Endothelial cell of umbilical vein (primary cell): Measurements from ENCODE around the gene RNLS. TPM values are rescaled to one million over a fixed set of nuclear protein-coding genes. Genes with fewer than 3 reads are reported as not detected.

Experiments
- BruUV-seq: library from RNA; stranded (reverse); fragments of 400-500 nt; replicated peaks from 2 replicates; lab custom pipeline; 2021; lab: Mats Ljungman, UMichigan
- CTCF ChIA-PET: fragments of 300-600, 350-600 bp; sonication (Branson Sonifier 250); formaldehyde crosslinking; loops from one replicate; lab custom pipeline; 2021; ENCODE audit warnings: antibody characterized with exemption, inconsistent platforms; lab: Charles Lee
- POLR2A ChIA-PET: fragments of 300-600, 350-600 bp; sonication (Branson Sonifier 250); formaldehyde crosslinking; loops from one replicate; lab custom pipeline; 2021; ENCODE audit warnings: antibody characterized with exemption, inconsistent platforms; lab: Charles Lee
- DNase-seq: peaks from one replicate; pipeline ENCODE4 v3.0.0-alpha.2; 2011; ENCODE audit warnings: low read depth, low spot score
- FAIRE-seq: peaks from 2 replicates; lab custom pipeline; 2011; peaks lifted over from hg19 to GRCh38; lab: Jason Lieb, UNC
- H2AFZ ChIP-seq: 2 replicates; pipeline ENCODE4 v1.6.0; 2012; ENCODE audit warnings: low read depth, low read length, control low read depth, inconsistent platforms
- H3K27ac ChIP-seq: 2 replicates; pipeline ENCODE4 v1.5.1; 2011; ENCODE audit warnings: low read depth, mild to moderate bottlenecking, control low read depth, low read length, moderate library complexity; ENCODE audit not compliant: insufficient read depth
- H3K27me3 ChIP-seq, 2 experiments: 2 replicates each; pipeline versions ENCODE4 v1.6.0 to v1.6.1; 2011; ENCODE audit warnings: low read length in 2 of 2, mixed read lengths in 1 of 2; ENCODE audit not compliant: control insufficient read depth in 2 of 2, insufficient read depth in 2 of 2
- H3K36me3 ChIP-seq, 2 experiments: 2 replicates in 1 of 2; 3 replicates in 1 of 2; pipeline ENCODE4 v1.5.1; 2011; ENCODE audit warnings: low read length in 2 of 2, mild to moderate bottlenecking in 1 of 2, moderate library complexity in 1 of 2; ENCODE audit not compliant: control insufficient read depth in 2 of 2, insufficient read depth in 2 of 2; ENCODE audit errors: extremely low read depth in 1 of 2
- H3K4me1 ChIP-seq: 3 replicates; pipeline ENCODE4 v1.5.1; 2011; ENCODE audit warnings: mild to moderate bottlenecking, low read length; ENCODE audit not compliant: control insufficient read depth, insufficient read depth; ENCODE audit errors: extremely low read depth
- H3K4me2 ChIP-seq: 2 replicates; pipeline ENCODE4 v1.6.1; 2011; ENCODE audit warnings: low read length, control low read depth, mixed read lengths; ENCODE audit not compliant: insufficient read depth
- H3K4me3 ChIP-seq, 3 experiments: fragments of 200-600 bp in 1 of 3; sonication (generic), shearing (Covaris generic) in 1 of 3; replicated peaks in 1 of 3; 2 replicates each; pipeline ENCODE4 v1.5.1; 2011 to 2016; ENCODE audit warnings: control low read depth in 3 of 3, low read length in 3 of 3, mild to moderate bottlenecking in 2 of 3, inconsistent platforms in 1 of 3, low read depth in 1 of 3, moderate library complexity in 1 of 3; ENCODE audit not compliant: insufficient read depth in 1 of 3
- H3K79me2 ChIP-seq: 2 replicates; pipeline ENCODE4 v1.6.0; 2012; ENCODE audit warnings: low read length, inconsistent platforms; ENCODE audit not compliant: control insufficient read depth, insufficient read depth
- H3K9ac ChIP-seq: replicated peaks from 2 replicates; pipeline ENCODE3; 2011; ENCODE audit warnings: low read length, control low read depth; ENCODE audit not compliant: insufficient read depth; ENCODE audit errors: extremely low read depth
- H3K9me1 ChIP-seq: replicated peaks from 3 replicates; pipeline ENCODE4 v1.6.0; 2011; ENCODE audit warnings: mild to moderate bottlenecking, low read length; ENCODE audit not compliant: control insufficient read depth, insufficient read depth; ENCODE audit errors: extremely low read depth
- H3K9me3 ChIP-seq: replicated peaks from 2 replicates; pipeline ENCODE4 v1.5.1; 2012; ENCODE audit warnings: low read length, inconsistent platforms; ENCODE audit not compliant: control insufficient read depth, insufficient read depth
- H4K20me1 ChIP-seq: replicated peaks from 2 replicates; pipeline ENCODE3; 2011; ENCODE audit warnings: mild to moderate bottlenecking, low read length; ENCODE audit not compliant: control insufficient read depth, insufficient read depth; ENCODE audit errors: extremely low read depth
- CTCF ChIP-seq, 2 donors: IDR thresholded peaks; 1 replicate in 1 of 2; 2 replicates in 1 of 2; pipeline ENCODE4 v1.5.1; 2011; ENCODE audit warnings: low read length in 2 of 2, mild to moderate bottlenecking in 2 of 2, moderate library complexity in 2 of 2, control low read depth in 1 of 2, inconsistent platforms in 1 of 2, low read depth in 1 of 2; ENCODE audit not compliant: insufficient read depth in 1 of 2; ENCODE audit errors: extremely low read depth in 1 of 2
- EZH2 ChIP-seq: IDR thresholded peaks from 2 replicates; pipeline ENCODE4 v1.6.1; 2012; ENCODE audit warnings: borderline replicate concordance, low read depth, mild to moderate bottlenecking, moderate library complexity, low read length, inconsistent platforms; ENCODE audit not compliant: severe bottlenecking
- FOS ChIP-seq: IDR thresholded peaks from 2 replicates; pipeline ENCODE4 v1.6.1; 2011; ENCODE audit warnings: mild to moderate bottlenecking, low read length, moderate library complexity, borderline replicate concordance; ENCODE audit not compliant: insufficient read depth
- GATA2 ChIP-seq: IDR thresholded peaks from 2 replicates; pipeline ENCODE4 v1.7.0; 2011; ENCODE audit warnings: low read depth, mild to moderate bottlenecking, moderate library complexity, mixed read lengths, low read length; ENCODE audit not compliant: insufficient read length, insufficient read depth
- JUN ChIP-seq: IDR thresholded peaks from 2 replicates; pipeline ENCODE4 v1.6.1; 2011; ENCODE audit warnings: borderline replicate concordance, low read depth; ENCODE audit not compliant: insufficient read length, insufficient read depth
- MAX ChIP-seq: IDR thresholded peaks from 2 replicates; pipeline ENCODE4 v1.6.1; 2011; ENCODE audit not compliant: insufficient read depth, insufficient read length
- MYC ChIP-seq: IDR thresholded peaks from one replicate; pipeline ENCODE4 v1.6.1; 2011; ENCODE audit warnings: mild to moderate bottlenecking, low read depth, low read length
- POLR2A ChIP-seq: IDR thresholded peaks from 2 replicates; pipeline ENCODE4 v1.6.1; 2012; ENCODE audit warnings: low read depth, mild to moderate bottlenecking, control low read depth, low read length
- POLR2AphosphoS5 ChIP-seq: IDR thresholded peaks from 2 replicates; pipeline ENCODE4 v1.6.1; 2012; ENCODE audit warnings: low read depth, mild to moderate bottlenecking, control low read depth, low read length, moderate library complexity; ENCODE audit not compliant: insufficient read depth
- dilution Hi-C: fragments of 300-500 bp; cut with MboI; formaldehyde crosslinking; loops from one replicate; pipeline ENCODE4 v1.15.0; 2019; ENCODE audit warnings: low sequenced_read_pairs; ENCODE audit not compliant: extremely low pct_ligation_motif_present
- intact Hi-C: fragments of 100-400 bp; cut with micrococcal nuclease; formaldehyde crosslinking; loops from one replicate; pipeline ENCODE4 v1.10.0; 2022
- polyA plus RNA-seq, 4 experiments: library from polyadenylated mRNA; depleted of rRNA in 3 of 4; stranded (reverse) in 3 of 4; unstranded in 1 of 4; fragments of >200 nt; gene quantifications; 2 replicates each; pipeline versions ENCODE4 v1.2.1 to v1.2.3, GENCODE V29; 2011 to 2012; ENCODE audit warnings: missing spikeins in 1 of 4
- total RNA-seq: library from RNA; stranded (reverse); gene quantifications from 2 replicates; pipeline ENCODE4 v1.2.3, GENCODE V29; 2021

Gene RNLS
- total and polyA plus RNA-seq, 2 donors (not counting 3 experiments of a cell fraction or from before 2014, with no cell fraction given), result 2.5 to 4.6 TPM

GRCh38 chr10:88319960-88320517, 263.1 kb downstream of the RNLS start:
- no peaks in the 10 kb centered on the region for H4K20me1 ChIP-seq
- ChIA-PET POLR2A (no interaction called here), CTCF (no interaction called here)
- H3K4me2 ChIP-seq, result no peak overlapping the region
- H3K9me1 ChIP-seq, result no peaks in the 10 kb centered on the region
- no peak for DNase-seq
- H3K9ac ChIP-seq, result no peak overlapping the region
- no peak overlapping the region for H3K27ac ChIP-seq
- H3K9me3 ChIP-seq, result no peaks in the 10 kb centered on the region
- dilution Hi-C loops, result no loop called here
- H2AFZ ChIP-seq, result no peak overlapping the region
- no peaks in the 10 kb centered on the region for H3K4me1 ChIP-seq
- intact Hi-C loops, result loop anchor here (2.0 kb wide), 1 partner anchor 459 kb away; no protein-coding TSS in a partner anchor
- FAIRE-seq, result no peak
- no TSS peak for BruUV-seq
- no peaks in the 10 kb centered on the region for H3K36me3 ChIP-seq
- TF ChIP-seq MYC (no peak), MAX (no peak), FOS (no peak), CTCF (IDR thresholded peaks at IDR 0.05; ENCODE audit: extremely low read depth in 1 of 2, insufficient read depth in 1 of 2, low read depth in 1 of 2, low read length in 2 of 2) (no peak), POLR2AphosphoS5 (no peak), JUN (no peak), GATA2 (no peak), EZH2 (no peak), POLR2A (no peak)
- no peak overlapping the region for H3K4me3 ChIP-seq
- no peaks in the 10 kb centered on the region for H3K27me3 ChIP-seq
- no peaks in the 10 kb centered on the region for H3K79me2 ChIP-seq
